ENCODE data around the gene CERS1. TPM values are rescaled to one million over a fixed set of nuclear protein-coding genes. Genes with fewer than 3 reads are reported as not detected.

Gene CERS1
- total RNA-seq, 2 donors from 2014 or later = 38.7 TPM; not detected in 1

- TF ChIP-seq POLR2AphosphoS5 (IDR thresholded peaks at IDR 0.05) (no peak), POLR2A (IDR thresholded peaks at IDR 0.05) (no peak), CTCF (IDR thresholded peaks at IDR 0.05) (no peak)
- Histone ChIP-seq H3K4me3 (no peak overlapping the region), H3K36me3 (peaks cover 37 to 64% of the 10 kb centered on the region in 2 donors), H3K4me1 (replicated peaks) (no peaks in the 10 kb centered on the region), H3K9me3 (no peaks in the 10 kb centered on the region), H3K27me3 (replicated peaks; ENCODE audit: insufficient read depth) (no peaks in the 10 kb centered on the region), H3K27ac (peak overlapping the region in 1 of 2 donors; percentile 6)
- intact Hi-C loops (cut with DNase I) = no loop called here
- 79% methylated on average over 21 of the region's 21 CpGs for WGBS
- no peak for DNase-seq (ENCODE audit: low spot score)
Observed at GRCh38 chr19:18858906-18859646, 36.9 kb downstream of the CERS1 start.

- no peak for DNase-seq (ENCODE audit: low spot score)
- peaks cover 31 to 62% of the 10 kb centered on the region in 2 donors for H3K36me3 ChIP-seq
- intact Hi-C loops (cut with DNase I) = no loop called here
- H3K4me3 ChIP-seq = no peak overlapping the region
- no peaks in the 10 kb centered on the region for H3K27me3 ChIP-seq (replicated peaks; ENCODE audit: insufficient read depth)
- H3K9me3 ChIP-seq = no peaks in the 10 kb centered on the region
- no peak overlapping the region for H3K27ac ChIP-seq
- H3K4me1 ChIP-seq (replicated peaks) = no peaks in the 10 kb centered on the region
- TF ChIP-seq POLR2AphosphoS5 (IDR thresholded peaks at IDR 0.05) = no peak
- no peak for TF ChIP-seq CTCF (IDR thresholded peaks at IDR 0.05)
- no peak for TF ChIP-seq POLR2A (IDR thresholded peaks at IDR 0.05)
- 89% methylated on average over 13 of the region's 13 CpGs for WGBS
Observed at GRCh38 chr19:18857223-18857622, 38.7 kb downstream of the CERS1 start.

- Histone ChIP-seq H3K4me3 (no peak overlapping the region), H3K27ac (peak overlapping the region in 1 of 2 donors; percentile 33), H3K27me3 (replicated peaks; ENCODE audit: insufficient read depth) (no peaks in the 10 kb centered on the region), H3K36me3 (peaks cover 31 to 69% of the 10 kb centered on the region in 2 donors), H3K9me3 (no peaks in the 10 kb centered on the region), H3K4me1 (replicated peaks) (no peaks in the 10 kb centered on the region)
- no peak for DNase-seq (ENCODE audit: low spot score)
- TF ChIP-seq POLR2AphosphoS5 (IDR thresholded peaks at IDR 0.05) (peak; percentile 74), POLR2A (IDR thresholded peaks at IDR 0.05) (no peak), CTCF (IDR thresholded peaks at IDR 0.05) (peak in 3 of 4 experiments; percentile 33 to 55 (median 39))
- 77% methylated on average over 22 of the region's 22 CpGs for WGBS
- intact Hi-C loops (cut with DNase I) = no loop called here
Observed at GRCh38 chr19:18856385-18857126, 39.4 kb downstream of the CERS1 start.

GRCh38 chr19:18855647-18856384 is 40.1 kb downstream of the CERS1 start:
- H3K27ac ChIP-seq = peak overlapping the region in 1 of 2 donors; percentile 33
- no peaks in the 10 kb centered on the region for H3K9me3 ChIP-seq
- peaks cover 4% of the 10 kb centered on the region for H3K4me1 ChIP-seq (replicated peaks)
- H3K4me3 ChIP-seq = no peak overlapping the region
- intact Hi-C loops (cut with DNase I) = no loop called here
- no peak for DNase-seq (ENCODE audit: low spot score)
- TF ChIP-seq CTCF (IDR thresholded peaks at IDR 0.05) = no peak
- TF ChIP-seq POLR2A (IDR thresholded peaks at IDR 0.05) = no peak
- TF ChIP-seq POLR2AphosphoS5 (IDR thresholded peaks at IDR 0.05) = no peak
- peaks cover 28 to 65% of the 10 kb centered on the region in 2 donors for H3K36me3 ChIP-seq
- WGBS = 81% methylated on average over 27 of the region's 27 CpGs
- no peaks in the 10 kb centered on the region for H3K27me3 ChIP-seq (replicated peaks; ENCODE audit: insufficient read depth)
